ENCODE results near the gene JADE1.

DNA sequence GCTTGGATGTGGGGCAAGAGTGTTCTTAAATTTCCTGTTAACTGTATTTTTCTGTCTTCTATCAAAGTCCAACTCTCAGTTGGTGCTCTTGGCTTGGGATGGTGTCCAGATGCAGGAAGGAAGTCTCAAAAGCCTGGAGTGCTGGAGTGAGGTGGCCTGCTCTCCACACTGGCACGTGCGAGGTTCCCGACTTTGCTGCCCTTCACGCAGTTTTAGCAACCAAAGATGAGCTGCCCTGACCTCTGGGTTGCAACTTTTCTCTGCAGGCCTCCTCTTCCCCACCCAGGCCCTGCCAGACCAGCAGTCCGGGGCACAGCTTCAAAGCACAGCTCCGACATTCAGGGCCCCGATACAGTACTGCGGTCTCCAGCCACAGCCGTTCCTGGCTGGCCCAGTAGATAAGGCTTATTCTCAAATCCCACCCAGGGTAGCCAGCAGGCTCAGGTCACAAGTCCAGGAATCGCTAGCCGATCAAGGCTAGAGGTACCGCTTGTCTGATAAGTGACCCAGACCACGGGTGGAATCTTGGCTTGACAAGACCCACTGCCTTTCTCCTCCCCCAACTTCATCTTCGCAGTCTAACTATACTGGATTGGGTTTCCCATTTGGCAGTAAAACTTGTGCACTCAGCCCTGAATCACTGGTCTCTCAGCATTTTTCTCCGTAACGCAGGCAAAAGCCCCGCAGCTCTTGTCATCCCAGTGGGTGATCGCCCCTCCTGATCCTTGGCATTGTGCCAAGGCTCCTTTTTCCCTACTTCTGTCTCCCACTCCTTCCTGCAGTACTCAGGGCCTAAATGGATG lies 21.8 kb upstream of the JADE1 start:
- TF ChIP-seq POLR2AphosphoS5 (IDR thresholded peaks at IDR 0.05; ENCODE audit: low read depth, low read length): no peak
- no peak for TF ChIP-seq SIN3A (IDR thresholded peaks at IDR 0.05; ENCODE audit: borderline replicate concordance, insufficient read depth, low read length)
- TF ChIP-seq TAF1 (IDR thresholded peaks at IDR 0.05; ENCODE audit: borderline replicate concordance, insufficient read depth, low read length): no peak
- TF ChIP-seq, protein P1, sequence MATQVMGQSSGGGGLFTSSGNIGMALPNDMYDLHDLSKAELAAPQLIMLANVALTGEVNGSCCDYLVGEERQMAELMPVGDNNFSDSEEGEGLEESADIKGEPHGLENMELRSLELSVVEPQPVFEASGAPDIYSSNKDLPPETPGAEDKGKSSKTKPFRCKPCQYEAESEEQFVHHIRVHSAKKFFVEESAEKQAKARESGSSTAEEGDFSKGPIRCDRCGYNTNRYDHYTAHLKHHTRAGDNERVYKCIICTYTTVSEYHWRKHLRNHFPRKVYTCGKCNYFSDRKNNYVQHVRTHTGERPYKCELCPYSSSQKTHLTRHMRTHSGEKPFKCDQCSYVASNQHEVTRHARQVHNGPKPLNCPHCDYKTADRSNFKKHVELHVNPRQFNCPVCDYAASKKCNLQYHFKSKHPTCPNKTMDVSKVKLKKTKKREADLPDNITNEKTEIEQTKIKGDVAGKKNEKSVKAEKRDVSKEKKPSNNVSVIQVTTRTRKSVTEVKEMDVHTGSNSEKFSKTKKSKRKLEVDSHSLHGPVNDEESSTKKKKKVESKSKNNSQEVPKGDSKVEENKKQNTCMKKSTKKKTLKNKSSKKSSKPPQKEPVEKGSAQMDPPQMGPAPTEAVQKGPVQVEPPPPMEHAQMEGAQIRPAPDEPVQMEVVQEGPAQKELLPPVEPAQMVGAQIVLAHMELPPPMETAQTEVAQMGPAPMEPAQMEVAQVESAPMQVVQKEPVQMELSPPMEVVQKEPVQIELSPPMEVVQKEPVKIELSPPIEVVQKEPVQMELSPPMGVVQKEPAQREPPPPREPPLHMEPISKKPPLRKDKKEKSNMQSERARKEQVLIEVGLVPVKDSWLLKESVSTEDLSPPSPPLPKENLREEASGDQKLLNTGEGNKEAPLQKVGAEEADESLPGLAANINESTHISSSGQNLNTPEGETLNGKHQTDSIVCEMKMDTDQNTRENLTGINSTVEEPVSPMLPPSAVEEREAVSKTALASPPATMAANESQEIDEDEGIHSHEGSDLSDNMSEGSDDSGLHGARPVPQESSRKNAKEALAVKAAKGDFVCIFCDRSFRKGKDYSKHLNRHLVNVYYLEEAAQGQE (IDR thresholded peaks at IDR 0.05; ENCODE audit: insufficient read depth in 1 of 2, low read depth in 2 of 2, low read length in 2 of 2): no peak
- TF ChIP-seq FOXP2 (optimal IDR thresholded peaks at IDR 0.05; ENCODE audit: borderline replicate concordance, extremely low read depth, extremely low read length, insufficient read depth): no peak
